ENCODE data around the gene ACY1. TPM values are rescaled to one million over a fixed set of nuclear protein-coding genes. Genes with fewer than 3 reads are reported as not detected.
A peak's percentile ranks its signal among the peaks of the same experiment; 100 is the strongest.

The ACY1 gene
- total RNA-seq, 1 experiment from 2014 or later = 50.3 TPM

GRCh38 chr3:51941798-51942602, 41.3 kb upstream of the ACY1 start, which contains the start of the genes PARP3 and RRP9:
Gene PARP3, plus strand, starts transcription at chr3:51942363. Its CDS starts 993 bp downstream, at chr3:51943356.
Gene RRP9, minus strand, starts transcription at chr3:51941904. Its CDS starts 37 bp downstream, at chr3:51941867.
- TF ChIP-seq CTCF (IDR thresholded peaks at IDR 0.05) (peak; percentile 98), SIN3A (IDR thresholded peaks at IDR 0.05; ENCODE audit: borderline replicate concordance, insufficient read depth, low read depth, low read length) (0 out of 2 replicates have a peak, but pooled peaks have one; percentile 55), POLR2AphosphoS5 (IDR thresholded peaks at IDR 0.05; ENCODE audit: low read depth, low read length) (peak; percentile 54; the same call in 1 of the 2 replicates), REST (IDR thresholded peaks at IDR 0.05; ENCODE audit: insufficient read depth in 1 of 2, low read depth in 2 of 2, low read length in 1 of 2) (no peak)
- intact Hi-C loops (cut with micrococcal nuclease; ENCODE audit: unreplicated experiment) (loop anchor here (2.0 kb wide), 1 partner anchor 33 kb away; the partner anchor contains the start of genes ABHD14A and ABHD14B), in situ Hi-C loops (cut with HindIII; ENCODE audit: low pct_unique_long_range_greater_than_20kb, low sequenced_read_pairs) (no loop called here)
- ATAC-seq (peak; percentile 94), DNase-seq (ENCODE audit: low read depth, low spot score) (peak; percentile 93)
- Histone ChIP-seq H3K4me1 (ENCODE audit: control insufficient read depth, insufficient read depth, low read length) (peaks cover 7% of the 10 kb centered on the region; the same call in 1 of the 2 replicates), H3K4me3 (ENCODE audit: low read depth in 2 of 2, low read length in 2 of 2) (peak within 1 kb of the TSS; percentile 93 to 94), H3K27ac (ENCODE audit: low read length) (peak within 1 kb of the TSS; percentile 95), H3K36me3 (ENCODE audit: control insufficient read depth, insufficient read depth, low read length) (no peaks in the 10 kb centered on the region; the same call in 1 of the 2 replicates), H3K27me3 (ENCODE audit: control insufficient read depth, insufficient read depth, low read length) (no peaks in the 10 kb centered on the region), H3K9me3 (ENCODE audit: control insufficient read depth, insufficient read depth, low read depth, low read length) (no peaks in the 10 kb centered on the region)
- ChIA-PET CTCF (interaction anchor here (0.7 to 1.2 kb wide), 5 partner anchors 20 to 41 kb away, joined by 3 to 8 read pairs (median 3); partner anchors contain the start of genes ABHD14B and ACY1), POLR2A (interaction anchor here (0.6 to 0.9 kb wide), 3 partner anchors 52 to 216 kb away, joined by 3 to 5 read pairs (median 3); no protein-coding TSS in a partner anchor)
- no TSS peak for BruUV-seq (replicated peaks)

- no peak for TF ChIP-seq REST (IDR thresholded peaks at IDR 0.05; ENCODE audit: insufficient read depth in 1 of 2, low read depth in 2 of 2, low read length in 1 of 2)
- TF ChIP-seq SIN3A (IDR thresholded peaks at IDR 0.05; ENCODE audit: borderline replicate concordance, insufficient read depth, low read depth, low read length) = no peak
- no peak for TF ChIP-seq POLR2AphosphoS5 (IDR thresholded peaks at IDR 0.05; ENCODE audit: low read depth, low read length)
- no peak for TF ChIP-seq CTCF (IDR thresholded peaks at IDR 0.05)
- no peak for TF ChIP-seq TCF7L2 (IDR thresholded peaks at IDR 0.05; ENCODE audit: low read depth, low read length)
- in situ Hi-C loops (cut with HindIII; ENCODE audit: low pct_unique_long_range_greater_than_20kb, low sequenced_read_pairs) = no loop called here
- no peaks in the 10 kb centered on the region; the same call in 1 of the 2 replicates for H3K36me3 ChIP-seq (ENCODE audit: control insufficient read depth, insufficient read depth, low read length)
- ATAC-seq (peak; percentile 42), DNase-seq (ENCODE audit: low read depth, low spot score) (no peak)
- intact Hi-C loops (cut with micrococcal nuclease; ENCODE audit: unreplicated experiment) = loop anchor here (2.0 kb wide), 1 partner anchor 32 kb away; the partner anchor contains the start of genes ABHD14A and ABHD14B
- CTCF ChIA-PET = interaction anchor here (0.6 to 1.1 kb wide), 5 partner anchors 19 to 273 kb away, joined by 3 to 9 read pairs (median 6); partner anchors contain the start of genes ABHD14B and ACY1
- peaks cover 7% of the 10 kb centered on the region; the same call in 1 of the 2 replicates for H3K4me1 ChIP-seq (ENCODE audit: control insufficient read depth, insufficient read depth, low read length)
- H3K27me3 ChIP-seq (ENCODE audit: control insufficient read depth, insufficient read depth, low read length) = no peaks in the 10 kb centered on the region
- peak overlapping the region; percentile 95 for H3K27ac ChIP-seq (ENCODE audit: low read length)
- no peaks in the 10 kb centered on the region for H3K9me3 ChIP-seq (ENCODE audit: control insufficient read depth, insufficient read depth, low read depth, low read length)
- POLR2A ChIA-PET = interaction anchor here (0.9 kb wide), 1 partner anchor 52 kb away, joined by 3 read pairs; no protein-coding TSS in a partner anchor
- H3K4me3 ChIP-seq (ENCODE audit: low read depth in 2 of 2, low read length in 2 of 2) = peak overlapping the region; percentile 45 to 61
- no TSS peak for BruUV-seq (replicated peaks)
These were observed 40.5 kb upstream of the ACY1 start for GRCh38 chr3:51942603-51943450.

Measured in Panc1 (cell line).